ENCODE measurements around the gene TBC1D3G. TPM values are rescaled to one million over a fixed set of nuclear protein-coding genes. Genes with fewer than 3 reads are reported as not detected.
"Not testable (repeated sequence)": the region's sequence is repeated elsewhere in the genome, so short reads cannot be mapped to it uniquely, and the experiment has no call there.

The TBC1D3G gene
- not detected in 2 replicates for total RNA-seq

GRCh38 chr17:36323584-36323983, at the start of gene TBC1D3G:
TBC1D3G (plus strand) TSS chr17:36323884; CDS start chr17:36325412, 1,528 bp downstream.
- intact Hi-C loops (cut with micrococcal nuclease): not testable (repeated sequence)

- intact Hi-C loops (cut with micrococcal nuclease): not testable (repeated sequence)
Observed at GRCh38 chr17:36283256-36283655, 40.4 kb upstream of the TBC1D3G start.

GRCh38 chr17:36284219-36284618, 39.5 kb upstream of the TBC1D3G start:
- intact Hi-C loops (cut with micrococcal nuclease): not testable (repeated sequence)

GRCh38 chr17:36289965-36290612, 33.6 kb upstream of the TBC1D3G start:
- intact Hi-C loops (cut with micrococcal nuclease): not testable (repeated sequence)

- intact Hi-C loops (cut with micrococcal nuclease): not testable (repeated sequence)
Observed at GRCh38 chr17:36295161-36295560, 28.5 kb upstream of the TBC1D3G start.

- intact Hi-C loops (cut with micrococcal nuclease): not testable (repeated sequence)
Observed at GRCh38 chr17:36315736-36316135, 7.9 kb upstream of the TBC1D3G start.

GRCh38 chr17:36362496-36362895, 38.8 kb downstream of the TBC1D3G start:
- intact Hi-C loops (cut with micrococcal nuclease): not testable (repeated sequence)

GRCh38 chr17:36375938-36376337, 52.3 kb downstream of the TBC1D3G start:
- intact Hi-C loops (cut with micrococcal nuclease): not testable (repeated sequence)

Other genes with a start within 250 kb of the TBC1D3G start
- 114 and 123 TPM in 2 replicates for gene CCL3, start 233.7 kb upstream of the TBC1D3G start, total RNA-seq
- 101 and 115 TPM in 2 replicates for gene CCL4, start 220.1 kb upstream of the TBC1D3G start, total RNA-seq
- 12.9 and 14.1 TPM in 2 replicates for gene TBC1D3B, start 147.2 kb upstream of the TBC1D3G start, total RNA-seq
- 3.8 and 6.9 TPM in 2 replicates for gene CCL3L1, start 127.1 kb upstream of the TBC1D3G start, total RNA-seq
- 10.2 and 10.8 TPM in 2 replicates for gene CCL4L2, start 112.8 kb upstream of the TBC1D3G start, total RNA-seq
- gene TBC1D3I, start 59.3 kb upstream of the TBC1D3G start, total RNA-seq: 0.69 and 2.6 TPM in 2 replicates
- not detected in 2 replicates for gene TBC1D3H, start 64.6 kb downstream of the TBC1D3G start, total RNA-seq
- 37.6 and 38.0 TPM in 2 replicates for gene ZNHIT3, start 162.8 kb downstream of the TBC1D3G start, total RNA-seq
- 105 and 115 TPM in 2 replicates for gene MYO19, start 211.0 kb downstream of the TBC1D3G start, total RNA-seq
- 14.4 and 15.8 TPM in 2 replicates for gene PIGW, start 211.1 kb downstream of the TBC1D3G start, total RNA-seq
- 103 and 108 TPM in 2 replicates for gene GGNBP2, start 221.0 kb downstream of the TBC1D3G start, total RNA-seq

All from T-helper 1 cell treated with Interleukin-12 subunit alpha and Interleukin-12 subunit beta and Interleukin-4 antibody, amounts not matched to agents 30 ng/mL and 1 ng/mL, for 36 hours (primary cell).